HG02840 (cell line): ENCODE measurements around the gene SMDT1.
"Not testable (repeated sequence)": the region's sequence is repeated elsewhere in the genome, so short reads cannot be mapped to it uniquely, and the experiment has no call there.

Experiments
- ATAC-seq: cut with Tn5 transposase; IDR thresholded peaks from one replicate; pipeline ENCODE4 v1.9.1; 2021; ENCODE audit warnings: mild to moderate bottlenecking, moderate library complexity, moderate number of reproducible peaks; ENCODE audit not compliant: unreplicated experiment, low FRiP score

The SMDT1 gene

GRCh38 chr22:42108848-42109247 is 29.3 kb downstream of the SMDT1 start:
- ATAC-seq: no peak

- no peak for ATAC-seq
These were observed 32.3 kb downstream of the SMDT1 start for GRCh38 chr22:42111798-42112197.

- ATAC-seq: not testable (repeated sequence)
These were observed 33.3 kb downstream of the SMDT1 start for GRCh38 chr22:42112793-42113192.

- ATAC-seq: no peak
These were observed 35.2 kb downstream of the SMDT1 start for GRCh38 chr22:42114721-42115120.

- not testable (repeated sequence) for ATAC-seq
These were observed 35.9 kb downstream of the SMDT1 start for GRCh38 chr22:42115420-42115830.

- no peak for ATAC-seq
These were observed 37.4 kb downstream of the SMDT1 start for GRCh38 chr22:42116848-42117424.

- not testable (repeated sequence) for ATAC-seq
These were observed 40.9 kb downstream of the SMDT1 start for GRCh38 chr22:42120231-42121021.

- not testable (repeated sequence) for ATAC-seq
These were observed 44.0 kb downstream of the SMDT1 start for GRCh38 chr22:42123529-42123928.

- no peak for ATAC-seq
These were observed 48.1 kb downstream of the SMDT1 start for GRCh38 chr22:42127606-42128005.

GRCh38 chr22:42128007-42128406 is 48.5 kb downstream of the SMDT1 start:
- not testable (repeated sequence) for ATAC-seq

- not testable (repeated sequence) for ATAC-seq
These were observed 49.5 kb downstream of the SMDT1 start for GRCh38 chr22:42128776-42129694.

- ATAC-seq: not testable (repeated sequence)
These were observed 50.7 kb downstream of the SMDT1 start for GRCh38 chr22:42130182-42130581.

GRCh38 chr22:42130639-42131431 is 51.3 kb downstream of the SMDT1 start, which contains the start of gene CYP2D6:
CYP2D6 (minus strand) TSS chr22:42130810; CDS start chr22:42130791, 19 bp downstream.
- not testable (repeated sequence) for ATAC-seq

- no peak for ATAC-seq
These were observed 52.1 kb downstream of the SMDT1 start for GRCh38 chr22:42131562-42131961.

GRCh38 chr22:42132457-42132856 is 53.0 kb downstream of the SMDT1 start:
- no peak for ATAC-seq
